Cardiac muscle cell (in vitro differentiated cells and primary cell): ENCODE results near the gene EFNB1. TPM values are rescaled to one million over a fixed set of nuclear protein-coding genes. Genes with fewer than 3 reads are reported as not detected.
A peak's percentile ranks its signal among the peaks of the same experiment; 100 is the strongest.

Experiments
- DNase-seq, 2 donors: peaks; one replicate each; pipeline versions ENCODE4 v3.0.0 to v3.0.0-alpha.2; 2010 to 2017; ENCODE audit warnings: low read depth in 1 of 2, low spot score in 1 of 2
- H3K27ac ChIP-seq: fragments of 200-600 bp; sonication (generic); 2 replicates; pipeline ENCODE4 v1.5.1; 2016
- H3K27me3 ChIP-seq: fragments of 200-600 bp; sonication (generic); 2 replicates; pipeline ENCODE4 v1.6.0; 2016; ENCODE audit warnings: control low read depth
- H3K36me3 ChIP-seq: fragments of 200-600 bp; sonication (generic); 2 replicates; pipeline ENCODE4 v1.5.1; 2016; ENCODE audit warnings: control low read depth
- H3K4me1 ChIP-seq: fragments of 200-600 bp; sonication (generic); 2 replicates; pipeline ENCODE4 v1.8.1; 2017; ENCODE audit warnings: low read depth, mild to moderate bottlenecking, mixed run types
- H3K4me3 ChIP-seq: fragments of 200-600 bp; sonication (generic); 2 replicates; pipeline ENCODE4 v1.5.1; 2016; ENCODE audit warnings: mild to moderate bottlenecking
- H3K9me3 ChIP-seq: fragments of 200-600 bp; sonication (generic); 2 replicates; pipeline ENCODE4 v1.5.1; 2017; ENCODE audit warnings: low read depth, mild to moderate bottlenecking, control low read depth
- polyA plus RNA-seq: library from polyadenylated mRNA; unstranded; fragments of >200 nt; fragmentation: Nextera tagmentation; extraction: Ambion mirVana; gene quantifications from 2 replicates; pipeline ENCODE4 v1.2.1, GENCODE V29; 2016
- total RNA-seq: library from RNA; depleted of rRNA; stranded (reverse); fragments of >200 nt; gene quantifications from 2 replicates; pipeline ENCODE4 v1.2.3, GENCODE V29; 2016
- TF ChIP-seq, protein P1 (sequence below): IDR thresholded peaks from 2 replicates; pipeline ENCODE4 v1.5.1; 2012; ENCODE audit warnings: low read depth, mild to moderate bottlenecking, low read length

Gene EFNB1
- total and polyA plus RNA-seq, 2 experiments from 2014 or later: 27.2 to 43.6 TPM

DNA sequence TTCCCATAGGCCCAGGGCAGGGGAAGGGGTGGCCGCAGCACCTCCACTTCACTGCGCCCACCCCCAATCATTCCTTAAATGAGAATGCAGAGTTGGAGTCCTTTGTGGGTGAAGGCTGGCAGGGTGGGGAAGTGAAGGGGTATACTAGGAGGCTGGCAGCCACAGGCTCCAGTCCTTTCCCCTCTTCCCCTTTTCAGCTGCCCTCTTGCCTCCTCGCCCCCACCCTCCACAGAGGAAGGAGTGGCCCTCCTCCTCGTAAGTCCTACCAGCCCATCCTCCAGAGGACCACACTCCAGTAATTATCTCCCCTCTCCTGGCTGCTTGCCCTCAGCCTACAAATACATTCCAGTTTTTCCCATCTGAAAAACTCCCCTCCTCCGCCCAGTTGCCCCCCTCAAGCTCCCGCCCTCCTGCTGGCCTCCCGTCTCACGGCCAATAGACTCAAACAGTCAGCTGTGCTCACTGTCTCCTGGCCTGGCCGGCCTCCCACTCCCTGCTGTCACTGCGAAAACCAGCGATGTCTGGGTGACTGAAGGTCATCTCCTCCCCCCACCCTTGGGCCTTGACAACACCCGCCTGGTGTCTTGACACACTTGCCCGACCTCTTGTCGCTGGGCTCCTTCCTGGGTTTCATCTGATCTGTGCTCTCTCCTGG, 38.8 kb downstream of the EFNB1 start:
- H3K9me3 ChIP-seq: no peaks in the 10 kb centered on the region
- TF ChIP-seq, protein P1, sequence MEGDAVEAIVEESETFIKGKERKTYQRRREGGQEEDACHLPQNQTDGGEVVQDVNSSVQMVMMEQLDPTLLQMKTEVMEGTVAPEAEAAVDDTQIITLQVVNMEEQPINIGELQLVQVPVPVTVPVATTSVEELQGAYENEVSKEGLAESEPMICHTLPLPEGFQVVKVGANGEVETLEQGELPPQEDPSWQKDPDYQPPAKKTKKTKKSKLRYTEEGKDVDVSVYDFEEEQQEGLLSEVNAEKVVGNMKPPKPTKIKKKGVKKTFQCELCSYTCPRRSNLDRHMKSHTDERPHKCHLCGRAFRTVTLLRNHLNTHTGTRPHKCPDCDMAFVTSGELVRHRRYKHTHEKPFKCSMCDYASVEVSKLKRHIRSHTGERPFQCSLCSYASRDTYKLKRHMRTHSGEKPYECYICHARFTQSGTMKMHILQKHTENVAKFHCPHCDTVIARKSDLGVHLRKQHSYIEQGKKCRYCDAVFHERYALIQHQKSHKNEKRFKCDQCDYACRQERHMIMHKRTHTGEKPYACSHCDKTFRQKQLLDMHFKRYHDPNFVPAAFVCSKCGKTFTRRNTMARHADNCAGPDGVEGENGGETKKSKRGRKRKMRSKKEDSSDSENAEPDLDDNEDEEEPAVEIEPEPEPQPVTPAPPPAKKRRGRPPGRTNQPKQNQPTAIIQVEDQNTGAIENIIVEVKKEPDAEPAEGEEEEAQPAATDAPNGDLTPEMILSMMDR: no peak
- DNase-seq: peak; percentile 31 to 35
- no peaks in the 10 kb centered on the region for H3K4me1 ChIP-seq
- H3K4me3 ChIP-seq: no peak overlapping the region
- H3K27ac ChIP-seq: no peak overlapping the region
- no peaks in the 10 kb centered on the region for H3K36me3 ChIP-seq
- H3K27me3 ChIP-seq: no peaks in the 10 kb centered on the region

GRCh38 chrX:68868316-68868715, 39.5 kb downstream of the EFNB1 start:
- Histone ChIP-seq H3K27ac (no peak overlapping the region), H3K4me1 (no peaks in the 10 kb centered on the region), H3K4me3 (no peak overlapping the region), H3K36me3 (no peaks in the 10 kb centered on the region), H3K27me3 (no peaks in the 10 kb centered on the region), H3K9me3 (no peaks in the 10 kb centered on the region)
- DNase-seq: peak in 1 of 2 donors; percentile 37
- TF ChIP-seq, protein P1: no peak

DNA sequence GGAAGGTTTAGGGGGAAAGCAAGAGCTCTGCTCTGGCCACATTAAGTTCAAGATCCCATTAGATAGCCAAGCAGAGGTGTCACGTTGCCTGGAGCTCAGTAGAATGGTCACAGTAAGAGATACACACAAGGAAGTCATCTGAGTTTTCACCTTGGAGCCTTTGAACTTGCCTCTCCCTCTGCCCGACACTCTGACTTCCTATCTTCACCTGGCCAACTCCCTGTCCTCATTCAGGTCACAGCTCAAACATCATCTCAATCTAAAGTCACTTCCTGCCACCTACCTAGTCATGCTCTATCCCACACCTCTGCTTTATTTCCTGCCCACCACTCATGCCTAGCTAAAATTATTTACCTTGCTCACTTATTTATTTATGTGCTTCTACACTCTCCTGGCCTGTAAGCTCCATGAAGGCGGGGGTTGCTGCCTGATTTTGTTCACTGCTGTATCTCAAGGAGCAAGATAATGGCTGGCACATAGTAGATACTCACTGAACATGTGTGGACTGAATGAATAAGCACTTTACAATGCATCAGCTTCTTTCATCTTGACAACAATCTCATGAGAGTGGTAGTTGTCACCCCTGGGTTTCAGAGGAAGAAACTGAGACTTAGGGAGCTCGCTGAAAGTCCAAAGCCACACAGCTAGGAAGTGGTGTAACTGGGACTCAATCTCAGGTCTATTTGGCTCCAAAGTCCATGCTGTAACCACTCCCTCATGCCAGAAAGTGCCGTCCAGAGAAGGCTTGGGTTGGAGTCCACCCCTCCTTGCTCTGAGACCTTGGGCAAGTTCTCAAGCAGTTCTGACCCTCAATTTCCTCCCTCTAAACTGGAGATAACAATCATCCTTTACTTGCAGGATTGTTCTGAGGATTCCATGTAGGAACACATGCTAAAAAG, 40.3 kb downstream of the EFNB1 start:
- Histone ChIP-seq H3K4me1 (no peaks in the 10 kb centered on the region), H3K36me3 (no peaks in the 10 kb centered on the region), H3K9me3 (no peaks in the 10 kb centered on the region), H3K27ac (no peak overlapping the region), H3K4me3 (no peak overlapping the region), H3K27me3 (peaks cover 3% of the 10 kb centered on the region)
- TF ChIP-seq, protein P1: no peak
- DNase-seq: no peak

GRCh38 chrX:68870357-68870756, 41.5 kb downstream of the EFNB1 start:
- no peak overlapping the region for H3K4me3 ChIP-seq
- no peaks in the 10 kb centered on the region for H3K36me3 ChIP-seq
- no peak overlapping the region for H3K27ac ChIP-seq
- TF ChIP-seq, protein P1: no peak
- H3K9me3 ChIP-seq: no peaks in the 10 kb centered on the region
- H3K4me1 ChIP-seq: no peaks in the 10 kb centered on the region
- H3K27me3 ChIP-seq: peaks cover 8% of the 10 kb centered on the region
- DNase-seq: no peak

- Histone ChIP-seq H3K36me3 (no peaks in the 10 kb centered on the region), H3K9me3 (no peaks in the 10 kb centered on the region), H3K4me1 (no peaks in the 10 kb centered on the region), H3K27me3 (peaks cover 8% of the 10 kb centered on the region), H3K27ac (no peak overlapping the region), H3K4me3 (no peak overlapping the region)
- TF ChIP-seq, protein P1: no peak
- no peak for DNase-seq
Observed at GRCh38 chrX:68872171-68872570, 43.4 kb downstream of the EFNB1 start.
